Vagina (tissue), 2 donors: ENCODE results near the gene MAP7.

Experiments used
- POLR2A ChIP-seq, 2 donors: fragments of 450-650 bp; IDR thresholded peaks; one replicate each; pipeline ENCODE4 v1.6.1; 2017; ENCODE audit warnings: antibody characterized with exemption in 2 of 2, mild to moderate bottlenecking in 2 of 2, moderate library complexity in 2 of 2
- POLR2AphosphoS5 ChIP-seq, 2 donors: sonication (generic); formaldehyde crosslinking; IDR thresholded peaks; one replicate each; pipeline ENCODE4 v1.9.0; 2017; ENCODE audit warnings: antibody characterized with exemption in 2 of 2, mild to moderate bottlenecking in 2 of 2, low read depth in 1 of 2; ENCODE audit not compliant: insufficient read depth in 1 of 2
- TF ChIP-seq, protein P1 (sequence below), 3 experiments: fragments of 450-650 bp in 2 of 3; fragments of 200-600 bp in 1 of 3; sonication (generic) in 1 of 3; IDR thresholded peaks; one replicate each; pipeline ENCODE4 v1.5.1; 2017 to 2019; ENCODE audit warnings: antibody characterized with exemption in 3 of 3, mild to moderate bottlenecking in 2 of 3, moderate library complexity in 2 of 3

DNA sequence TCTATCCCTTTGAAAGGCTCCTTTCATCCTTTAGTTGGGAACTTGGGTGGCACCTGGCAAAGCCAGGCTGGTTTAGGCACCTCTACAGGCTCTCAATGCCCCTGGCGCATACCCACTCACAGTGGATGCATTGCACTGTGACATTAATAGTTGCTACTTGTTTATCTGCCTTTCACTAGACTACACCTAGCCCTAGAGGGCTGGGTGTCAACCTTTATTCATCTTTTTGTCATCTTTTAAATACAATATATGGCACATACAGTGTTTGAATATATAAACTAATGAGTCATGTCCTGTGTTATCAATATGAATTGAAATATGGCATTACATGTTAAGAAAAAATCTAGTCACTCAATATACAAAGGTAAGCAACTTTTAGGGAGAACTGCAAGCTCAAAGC lies 140.6 kb downstream of the MAP7 start:
- TF ChIP-seq POLR2AphosphoS5 (IDR thresholded peaks at IDR 0.05; ENCODE audit: insufficient read depth in 1 of 2, low read depth in 1 of 2) (no peak), POLR2A (IDR thresholded peaks at IDR 0.05) (no peak)
- TF ChIP-seq, protein P1, sequence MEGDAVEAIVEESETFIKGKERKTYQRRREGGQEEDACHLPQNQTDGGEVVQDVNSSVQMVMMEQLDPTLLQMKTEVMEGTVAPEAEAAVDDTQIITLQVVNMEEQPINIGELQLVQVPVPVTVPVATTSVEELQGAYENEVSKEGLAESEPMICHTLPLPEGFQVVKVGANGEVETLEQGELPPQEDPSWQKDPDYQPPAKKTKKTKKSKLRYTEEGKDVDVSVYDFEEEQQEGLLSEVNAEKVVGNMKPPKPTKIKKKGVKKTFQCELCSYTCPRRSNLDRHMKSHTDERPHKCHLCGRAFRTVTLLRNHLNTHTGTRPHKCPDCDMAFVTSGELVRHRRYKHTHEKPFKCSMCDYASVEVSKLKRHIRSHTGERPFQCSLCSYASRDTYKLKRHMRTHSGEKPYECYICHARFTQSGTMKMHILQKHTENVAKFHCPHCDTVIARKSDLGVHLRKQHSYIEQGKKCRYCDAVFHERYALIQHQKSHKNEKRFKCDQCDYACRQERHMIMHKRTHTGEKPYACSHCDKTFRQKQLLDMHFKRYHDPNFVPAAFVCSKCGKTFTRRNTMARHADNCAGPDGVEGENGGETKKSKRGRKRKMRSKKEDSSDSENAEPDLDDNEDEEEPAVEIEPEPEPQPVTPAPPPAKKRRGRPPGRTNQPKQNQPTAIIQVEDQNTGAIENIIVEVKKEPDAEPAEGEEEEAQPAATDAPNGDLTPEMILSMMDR (IDR thresholded peaks at IDR 0.05) = no peak
